Stimulated activated CD8-positive, alpha-beta memory T cell treated with anti-CD3 and anti-CD28 coated beads, Interleukin-15, amount 100 ng/mL, for 4 hours (primary cell): ENCODE data around the gene PYGO2.
A peak's percentile ranks its signal among the peaks of the same experiment; 100 is the strongest.

ENCODE experiments used
- DNase-seq, 2 donors: peaks; one replicate each; pipeline ENCODE4 v3.0.0-alpha.2; 2020; ENCODE audit warnings: low read depth in 2 of 2

PYGO2 gene

DNA sequence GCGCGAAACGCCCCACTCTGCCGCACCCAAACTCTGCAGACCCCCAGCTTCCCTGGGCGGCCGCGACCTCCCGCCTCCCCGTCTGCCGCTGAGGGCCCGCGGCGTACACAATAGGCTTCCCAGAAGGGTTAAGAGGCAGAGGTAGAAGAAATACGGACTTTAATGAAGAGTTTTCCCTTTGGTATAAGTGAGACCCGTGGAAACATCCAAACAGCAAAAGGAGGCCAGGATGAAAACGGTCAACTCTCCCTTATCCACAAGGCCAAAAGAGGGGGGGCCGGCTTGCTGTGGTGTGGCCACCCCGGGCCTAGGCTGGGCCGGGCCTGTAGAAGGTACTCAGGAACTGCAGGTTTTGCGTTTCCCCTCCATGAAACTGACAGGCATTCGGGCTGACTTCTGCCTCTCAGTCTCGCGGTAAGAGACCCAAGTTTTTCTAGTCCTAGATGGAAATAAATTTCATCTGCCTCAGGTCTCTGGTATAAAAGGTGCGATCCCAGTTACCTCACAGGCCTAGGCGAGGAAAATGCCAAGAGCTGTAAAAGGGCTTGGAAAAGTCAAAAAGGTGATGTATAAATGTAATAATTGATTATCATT, 671 bp upstream of the PYGO2 start:
- DNase-seq, result no peak

DNA sequence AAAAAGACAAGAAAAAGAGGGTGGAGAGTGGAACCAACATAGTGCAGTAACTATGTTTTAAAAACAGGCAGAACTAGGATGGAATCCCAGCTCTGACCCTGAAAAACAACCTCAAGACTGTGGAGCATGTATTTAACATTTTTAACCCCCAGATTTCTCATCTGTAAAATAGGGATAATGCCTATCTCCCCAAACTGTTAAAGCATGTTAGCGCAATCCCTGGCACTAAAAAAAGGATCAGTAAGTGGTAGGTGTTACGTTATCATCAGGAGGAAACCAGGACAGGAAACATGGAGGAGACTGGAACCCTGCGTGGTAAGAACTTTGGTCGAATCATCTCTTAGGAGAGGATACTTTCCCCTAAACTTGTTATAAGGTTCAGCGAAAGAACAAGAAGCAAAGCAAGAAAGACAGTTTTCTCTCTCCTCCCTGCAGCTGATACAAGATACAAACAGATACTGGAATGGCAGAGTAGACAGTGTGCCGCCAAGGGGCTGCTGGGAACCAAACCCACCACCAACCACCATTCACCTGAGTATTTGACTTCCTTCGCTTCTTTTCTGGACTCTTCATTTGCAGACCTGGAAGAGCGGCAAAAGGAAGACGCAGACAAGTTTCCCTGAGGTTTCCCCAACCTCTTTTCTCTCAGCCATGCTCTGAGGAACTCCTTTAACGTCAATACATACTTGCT, 991 bp downstream of the PYGO2 start:
- no peak for DNase-seq

GRCh38 chr1:154959426-154959780, 2.2 kb downstream of the PYGO2 start:
- DNase-seq, result no peak

DNA sequence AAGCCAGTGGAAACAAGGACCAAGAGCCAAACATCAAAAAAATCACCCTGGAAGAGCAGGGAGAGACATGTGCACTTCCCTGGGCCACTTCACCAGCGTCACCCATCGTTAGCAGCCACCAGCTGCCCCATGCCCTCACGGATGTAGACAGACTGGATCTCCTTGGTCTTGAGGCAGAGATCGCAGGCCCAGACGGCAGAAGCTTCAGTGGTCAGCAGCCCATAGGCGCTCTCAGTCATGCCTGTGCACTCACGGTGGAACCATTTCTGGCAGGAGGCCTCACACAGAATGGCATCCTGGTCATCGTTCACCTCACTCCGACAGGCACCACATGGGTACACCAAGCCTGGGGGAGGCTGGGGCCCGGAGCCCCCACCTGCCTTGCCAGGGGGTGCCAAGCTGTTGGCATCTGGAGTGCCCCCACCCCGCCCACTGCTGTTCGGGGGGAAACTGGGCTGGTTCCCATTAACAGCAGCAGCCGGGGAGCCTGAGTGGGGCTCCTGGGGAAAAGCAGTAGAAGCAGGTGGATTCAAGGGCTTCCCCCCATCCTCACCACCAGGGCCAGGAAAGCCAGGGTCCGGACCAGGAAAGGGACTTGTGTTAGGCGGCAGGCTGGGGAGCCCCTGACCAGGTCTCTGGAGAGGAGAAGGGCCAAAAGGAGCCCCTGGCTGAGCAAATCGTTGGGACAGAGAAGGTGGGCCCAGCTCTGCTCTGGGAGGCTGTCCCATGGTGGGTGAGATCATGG, 2.7 kb downstream of the PYGO2 start:
- DNase-seq, result no peak

- DNase-seq, result no peak
These were observed 3.5 kb downstream of the PYGO2 start for GRCh38 chr1:154958036-154958435.

DNA sequence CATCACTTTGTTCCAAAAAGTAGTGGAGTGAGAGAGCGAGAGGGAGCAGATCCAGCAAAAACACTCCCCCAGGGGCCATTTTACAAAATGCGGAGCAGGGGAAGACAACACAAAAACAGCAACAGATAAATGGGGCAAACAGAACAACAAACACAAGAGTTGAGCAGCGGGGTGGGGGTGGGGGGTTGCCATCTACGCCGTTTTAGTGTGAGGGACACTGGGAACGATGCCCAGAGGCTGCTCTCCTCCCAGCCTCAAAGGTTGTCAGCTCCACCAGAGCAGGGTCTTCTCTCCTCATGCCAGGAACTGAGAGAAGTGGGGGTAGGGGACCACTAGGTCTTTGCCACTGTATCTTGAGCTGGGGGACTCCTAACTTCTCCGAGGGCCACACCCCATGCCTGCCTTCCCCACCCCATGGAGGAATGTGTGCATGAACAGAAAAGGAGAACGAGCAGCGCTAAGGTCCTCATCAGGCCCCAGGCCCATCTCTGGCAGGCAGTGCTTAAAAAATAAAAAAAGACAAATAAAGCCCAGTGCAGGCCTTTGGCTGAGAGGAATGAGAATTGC, 4.4 kb downstream of the PYGO2 start:
- DNase-seq, result no peak

DNA sequence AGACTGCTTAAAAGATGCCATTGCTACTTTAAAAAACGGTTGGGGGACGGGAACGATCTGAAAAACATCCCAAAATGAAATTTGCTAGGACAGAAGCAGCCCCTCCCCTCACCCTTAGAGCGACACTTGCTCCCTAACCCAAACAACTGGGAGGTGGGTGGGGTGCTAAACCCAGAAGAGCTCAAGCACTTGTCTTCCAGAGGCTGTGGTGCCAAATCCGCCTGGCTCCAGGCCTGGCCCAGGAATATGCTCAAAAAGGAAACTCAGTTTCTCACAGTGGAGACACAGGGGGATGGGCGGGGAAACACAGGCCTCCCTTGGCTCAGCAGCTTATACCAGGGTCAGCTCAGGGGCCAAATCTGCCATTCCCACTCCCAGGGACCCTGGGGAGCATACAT, 5.0 kb downstream of the PYGO2 start:
- DNase-seq, result no peak

GRCh38 chr1:154955718-154956543, 5.7 kb downstream of the PYGO2 start, which contains the start of gene PBXIP1:
Gene PBXIP1, minus strand, starts transcription at chr1:154956099. Its CDS starts 2,378 bp downstream, at chr1:154953721.
- DNase-seq, result peak; percentile 35 to 70

DNA sequence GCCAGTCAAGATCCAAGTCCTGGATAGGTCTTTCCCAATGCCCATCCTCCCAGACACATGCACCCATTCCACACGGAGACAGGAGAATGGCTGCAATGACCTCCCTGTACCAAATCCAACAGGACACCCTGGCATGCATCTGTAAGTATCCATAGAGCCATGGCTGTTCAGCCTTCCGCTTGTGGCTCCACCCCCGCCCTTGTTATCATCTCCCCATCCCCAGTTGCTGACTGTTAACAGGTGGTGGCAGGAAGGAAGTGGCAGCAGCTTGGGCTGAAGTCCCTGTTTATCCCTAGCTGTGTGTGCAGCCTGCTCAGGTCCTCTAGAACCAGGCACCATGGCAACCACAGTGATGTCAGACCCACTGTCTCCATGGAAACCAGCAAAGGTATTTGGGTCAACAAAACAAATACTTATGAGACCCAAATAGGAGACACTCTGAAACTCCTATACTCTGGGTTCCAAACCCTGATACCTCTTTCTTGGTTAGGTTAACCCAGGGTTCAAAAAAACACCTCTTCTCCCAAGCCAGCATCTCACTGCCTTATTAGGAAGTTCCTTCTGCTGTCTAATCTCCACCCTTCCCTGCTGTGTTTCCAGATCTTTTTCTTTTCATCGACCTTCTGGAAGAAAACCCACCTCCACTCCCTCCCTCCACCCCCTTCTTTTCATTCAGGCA, 6.4 kb downstream of the PYGO2 start:
- peak; percentile 34 to 69 for DNase-seq

DNA sequence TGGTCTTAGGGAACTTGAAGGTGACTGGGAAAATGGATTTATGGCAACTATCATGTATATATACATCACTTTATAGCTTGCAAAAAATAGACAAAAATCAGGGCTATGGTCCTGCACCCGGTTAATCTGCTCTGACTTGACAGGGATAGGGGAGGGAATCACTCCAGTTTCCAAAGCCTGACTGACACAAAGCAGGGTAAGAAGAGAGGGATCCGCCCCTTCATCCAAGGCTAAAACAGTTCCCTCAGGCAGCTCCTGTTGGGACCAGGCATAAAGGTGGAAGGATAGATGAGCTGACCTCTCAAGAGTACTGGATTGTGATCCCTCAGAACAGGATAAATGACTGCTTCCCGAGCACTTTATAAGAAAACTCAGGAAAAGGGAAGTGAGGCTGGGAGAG, 7.0 kb downstream of the PYGO2 start:
- DNase-seq, result no peak

DNA sequence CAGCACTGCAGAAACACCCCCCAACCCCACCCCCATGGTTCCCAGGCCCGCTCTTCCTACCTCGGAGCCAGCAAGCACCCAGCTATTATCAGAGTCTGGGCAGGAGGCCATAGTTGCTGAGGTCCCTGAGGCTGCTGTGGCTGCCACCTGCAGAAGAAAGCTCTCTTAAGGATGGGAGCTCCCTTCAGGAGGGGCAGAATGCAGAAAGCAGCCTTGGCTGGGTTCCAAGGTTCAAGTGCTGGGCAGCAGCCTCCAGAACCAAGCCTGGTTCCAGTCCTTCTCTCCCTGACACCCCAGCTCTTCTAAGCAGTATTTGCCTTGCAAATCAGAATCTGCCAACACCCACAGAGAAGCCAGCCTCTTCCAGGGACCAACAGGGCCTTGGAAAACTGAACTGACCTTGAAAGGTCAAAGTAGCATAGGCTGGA, 8.0 kb downstream of the PYGO2 start:
- no peak for DNase-seq

- DNase-seq, result no peak
These were observed 8.9 kb downstream of the PYGO2 start for GRCh38 chr1:154952664-154953063.

- DNase-seq, result peak in 1 of 2 donors; percentile 34
These were observed 9.5 kb downstream of the PYGO2 start for GRCh38 chr1:154951901-154952657.

DNA sequence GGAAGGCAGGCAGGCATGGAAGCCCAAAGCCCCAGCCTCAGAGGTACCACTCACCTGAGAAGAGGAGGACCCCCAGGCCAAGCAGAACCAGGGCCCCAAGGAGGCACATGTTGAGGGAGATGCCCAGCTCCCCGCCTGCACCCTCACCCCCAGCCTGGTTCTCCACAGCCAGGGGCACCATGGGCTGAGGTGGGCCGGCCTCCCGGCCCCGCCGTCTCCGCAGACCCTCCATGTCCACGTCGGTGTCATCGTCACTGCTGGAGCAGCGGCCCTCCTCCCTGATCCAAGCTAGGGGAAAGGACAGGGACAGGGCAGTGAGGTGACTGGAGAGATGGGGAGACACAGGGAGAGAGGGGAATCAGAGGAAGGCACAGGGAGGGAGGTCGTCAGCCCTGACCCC, 13.5 kb downstream of the PYGO2 start:
- DNase-seq, result no peak

DNA sequence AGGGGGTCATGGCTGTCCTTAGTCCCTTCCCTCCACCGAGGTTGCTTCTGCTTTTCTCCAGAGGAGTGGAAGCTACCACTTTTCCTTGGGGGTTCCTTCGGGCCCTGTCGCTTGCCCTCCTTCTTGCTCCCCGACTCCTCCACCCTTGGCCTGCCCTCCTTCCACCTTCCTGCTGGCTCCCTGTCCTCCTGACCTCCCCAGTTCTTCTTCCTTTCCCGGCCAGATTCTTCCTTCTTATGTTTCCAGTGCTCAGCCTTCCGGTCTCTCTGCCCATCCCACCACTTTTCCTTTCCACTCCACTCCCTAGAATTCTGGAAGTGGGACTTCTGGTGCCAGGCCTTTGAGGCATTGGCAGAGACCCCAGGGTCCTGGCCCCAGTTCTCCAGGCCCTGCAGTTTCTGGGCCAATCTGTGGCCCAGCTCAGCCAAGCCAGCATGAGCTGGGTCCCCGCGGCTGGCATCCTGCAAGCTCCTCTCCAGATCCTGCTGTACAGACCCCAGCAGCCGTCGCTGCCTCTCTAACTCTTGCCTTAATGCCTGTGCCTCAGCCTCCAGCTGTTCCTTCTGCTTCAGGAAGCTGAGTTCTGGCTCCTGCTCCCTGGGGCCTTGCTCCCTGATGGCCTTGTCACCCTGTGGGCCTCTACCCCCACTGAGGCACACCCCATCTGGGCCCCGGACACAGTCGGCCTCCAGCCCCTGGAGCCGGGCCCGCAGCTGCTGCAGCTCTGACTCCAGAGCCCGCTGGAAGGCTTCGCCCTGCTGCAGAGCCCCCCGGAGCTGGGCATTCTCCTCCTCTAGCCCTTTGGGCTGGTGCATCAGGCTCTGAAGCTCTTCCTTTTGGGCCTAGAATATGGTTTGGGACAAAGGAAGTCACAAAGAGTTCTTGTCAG, 15.4 kb downstream of the PYGO2 start:
- no peak for DNase-seq

DNA sequence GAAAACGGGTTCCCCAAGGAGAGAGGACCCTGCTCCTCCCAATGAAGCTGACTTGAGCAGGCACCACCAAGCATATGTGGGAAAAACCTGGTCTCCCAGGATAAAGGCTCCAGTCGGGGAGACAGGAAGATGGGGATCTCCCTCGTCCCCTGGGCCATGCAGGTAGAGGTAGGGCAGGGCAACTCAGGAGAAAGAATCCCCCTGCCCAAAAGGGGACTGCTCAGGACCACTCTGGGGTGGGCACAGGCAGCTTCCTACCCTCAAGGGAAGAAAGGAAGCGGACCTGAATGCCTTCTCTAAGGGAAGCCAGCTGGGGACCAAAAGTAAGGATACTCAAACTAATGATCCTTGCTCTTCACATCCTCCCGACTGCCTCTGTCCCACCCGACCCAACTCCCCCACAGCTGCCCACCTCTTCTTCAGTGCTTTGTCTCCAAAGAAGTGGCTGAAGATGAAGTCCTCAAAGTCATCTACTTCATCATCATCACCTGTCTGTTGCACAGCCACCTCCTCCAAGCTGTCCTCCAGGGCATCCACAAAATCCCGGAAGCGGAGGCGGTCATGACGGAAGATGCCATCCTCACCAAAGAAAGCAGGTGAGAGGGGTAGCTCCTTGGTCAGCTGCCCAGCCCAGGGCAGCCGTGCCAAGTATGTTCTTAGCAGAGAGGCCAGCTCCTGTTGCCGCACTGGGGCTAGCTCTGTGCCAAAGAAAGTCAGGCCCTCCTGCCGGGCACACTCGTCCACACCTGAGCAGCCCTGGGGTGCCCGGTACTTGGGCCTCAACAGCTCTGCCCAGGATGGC, 16.2 kb downstream of the PYGO2 start:
- no peak for DNase-seq

DNA sequence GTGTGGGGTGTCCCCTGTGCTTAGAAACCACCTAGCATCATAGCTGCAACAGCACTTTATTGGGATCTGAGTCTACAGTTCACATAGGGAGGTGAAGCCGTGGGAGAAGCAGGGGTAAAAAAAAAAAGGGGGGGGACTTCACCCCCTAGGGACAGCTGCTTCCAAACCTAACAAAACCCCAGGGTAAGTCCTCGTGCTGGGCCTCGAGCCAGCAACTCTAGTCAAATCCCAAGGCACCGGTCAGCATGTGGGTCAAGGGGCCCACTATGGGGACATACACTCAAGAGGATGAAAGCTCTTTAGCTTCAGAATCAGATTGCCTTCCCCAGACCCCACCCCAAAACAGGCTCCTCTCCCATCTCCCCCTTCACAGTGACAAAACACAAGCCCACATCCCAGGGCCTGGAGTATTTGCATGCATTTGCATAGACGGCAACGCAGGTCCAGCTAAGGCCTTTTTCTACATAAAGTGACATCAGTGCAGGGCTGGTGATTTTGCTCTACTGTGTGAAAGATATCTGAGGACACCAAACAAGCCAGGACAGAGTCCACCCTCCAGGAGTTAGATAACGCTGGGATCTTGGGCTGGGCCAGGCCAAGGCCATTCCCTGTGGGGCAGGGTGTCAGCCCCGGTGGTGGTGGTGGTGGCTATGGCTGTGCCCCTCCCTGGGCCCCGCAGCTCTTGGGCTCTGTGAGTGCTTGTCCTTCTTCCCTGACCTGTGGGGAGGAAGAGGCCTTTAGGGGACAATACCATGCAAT, 17.0 kb downstream of the PYGO2 start:
- no peak for DNase-seq
